Neural cell (in vitro differentiated cells): Measurements from ENCODE around the gene ITPRID1.

Experiments used
- CTCF ChIP-seq: fragments of 450-650 bp; IDR thresholded peaks from 2 replicates; pipeline ENCODE4 v1.5.1; 2014; ENCODE audit warnings: antibody characterized with exemption, mild to moderate bottlenecking, moderate library complexity; ENCODE audit not compliant: poor library complexity, severe bottlenecking
- EZH2 ChIP-seq: fragments of 200-600, 300-800 bp; shearing (Covaris generic), sonication (generic); IDR thresholded peaks from 2 replicates; pipeline ENCODE4 v1.6.1; 2014; ENCODE audit warnings: antibody characterized with exemption, low read length, borderline replicate concordance, mild to moderate bottlenecking; ENCODE audit not compliant: insufficient read depth, poor library complexity, severe bottlenecking
- TF ChIP-seq, protein P1 (sequence below): IDR thresholded peaks from 2 replicates; pipeline ENCODE4 v1.6.1; 2012; ENCODE audit warnings: borderline replicate concordance

DNA sequence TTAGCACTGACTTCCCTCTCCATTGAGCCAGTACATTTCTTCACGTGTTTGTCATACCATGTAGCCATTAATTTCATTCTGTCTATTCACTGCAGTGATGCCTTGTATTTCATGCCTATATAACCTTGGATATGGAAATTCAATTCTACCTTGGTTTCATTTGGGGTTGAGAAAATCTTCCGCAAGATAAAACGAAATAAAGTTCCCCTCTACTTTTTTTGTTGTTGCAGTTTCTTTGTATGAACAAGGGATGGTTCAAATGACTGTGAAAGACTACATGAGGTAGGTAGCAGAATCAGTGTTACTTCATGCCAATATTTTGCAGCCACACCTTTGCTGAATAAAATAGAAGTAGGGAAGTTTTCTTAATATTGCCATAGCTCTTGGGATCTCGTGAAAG, 55.6 kb downstream of the ITPRID1 start:
- TF ChIP-seq CTCF (no peak), EZH2 (no peak)
- TF ChIP-seq, protein P1, sequence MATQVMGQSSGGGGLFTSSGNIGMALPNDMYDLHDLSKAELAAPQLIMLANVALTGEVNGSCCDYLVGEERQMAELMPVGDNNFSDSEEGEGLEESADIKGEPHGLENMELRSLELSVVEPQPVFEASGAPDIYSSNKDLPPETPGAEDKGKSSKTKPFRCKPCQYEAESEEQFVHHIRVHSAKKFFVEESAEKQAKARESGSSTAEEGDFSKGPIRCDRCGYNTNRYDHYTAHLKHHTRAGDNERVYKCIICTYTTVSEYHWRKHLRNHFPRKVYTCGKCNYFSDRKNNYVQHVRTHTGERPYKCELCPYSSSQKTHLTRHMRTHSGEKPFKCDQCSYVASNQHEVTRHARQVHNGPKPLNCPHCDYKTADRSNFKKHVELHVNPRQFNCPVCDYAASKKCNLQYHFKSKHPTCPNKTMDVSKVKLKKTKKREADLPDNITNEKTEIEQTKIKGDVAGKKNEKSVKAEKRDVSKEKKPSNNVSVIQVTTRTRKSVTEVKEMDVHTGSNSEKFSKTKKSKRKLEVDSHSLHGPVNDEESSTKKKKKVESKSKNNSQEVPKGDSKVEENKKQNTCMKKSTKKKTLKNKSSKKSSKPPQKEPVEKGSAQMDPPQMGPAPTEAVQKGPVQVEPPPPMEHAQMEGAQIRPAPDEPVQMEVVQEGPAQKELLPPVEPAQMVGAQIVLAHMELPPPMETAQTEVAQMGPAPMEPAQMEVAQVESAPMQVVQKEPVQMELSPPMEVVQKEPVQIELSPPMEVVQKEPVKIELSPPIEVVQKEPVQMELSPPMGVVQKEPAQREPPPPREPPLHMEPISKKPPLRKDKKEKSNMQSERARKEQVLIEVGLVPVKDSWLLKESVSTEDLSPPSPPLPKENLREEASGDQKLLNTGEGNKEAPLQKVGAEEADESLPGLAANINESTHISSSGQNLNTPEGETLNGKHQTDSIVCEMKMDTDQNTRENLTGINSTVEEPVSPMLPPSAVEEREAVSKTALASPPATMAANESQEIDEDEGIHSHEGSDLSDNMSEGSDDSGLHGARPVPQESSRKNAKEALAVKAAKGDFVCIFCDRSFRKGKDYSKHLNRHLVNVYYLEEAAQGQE: no peak
